HCT116 (cell line): ENCODE data around the gene TIAM1. TPM values are rescaled to one million over a fixed set of nuclear protein-coding genes. Genes with fewer than 3 reads are reported as not detected.

Experiments used
- ATAC-seq: fragments of 200-7000 bp; cut with Tn5 transposase; 2 replicates; pipeline ENCODE4 v1.9.1; 2020; ENCODE audit warnings: mild to moderate bottlenecking, moderate library complexity
- BruUV-seq: library from RNA; stranded (reverse); fragments of 400-500 nt; replicated peaks from 2 replicates; lab custom pipeline; 2021; lab: Mats Ljungman, UMichigan
- CTCF ChIA-PET: fragments of 300-600 bp; sonication (Branson Sonifier 250); formaldehyde crosslinking; loops from one replicate; lab custom pipeline; 2021; ENCODE audit warnings: antibody characterized with exemption; lab: Charles Lee
- POLR2A ChIA-PET: fragments of 300-600, 350-600 bp; sonication (Branson Sonifier 250); formaldehyde crosslinking; loops from one replicate; lab custom pipeline; 2021; ENCODE audit warnings: antibody characterized with exemption; lab: Charles Lee
- RAD21 ChIA-PET, 2 experiments: fragments of 300-600 bp; sonication (Branson Sonifier 250); formaldehyde crosslinking; loops; one replicate each; lab custom pipeline; 2023; ENCODE audit warnings: low total read pairs in 2 of 2; ENCODE audit not compliant: uncharacterized antibody in 2 of 2, unreplicated experiment in 2 of 2, low non-redundant PET in 1 of 2; lab: Charles Lee
- DNase-seq: peaks from one replicate; pipeline ENCODE4 v3.0.0-alpha.2; 2010; ENCODE audit warnings: low read depth, low spot score
- H2AFZ ChIP-seq: fragments of 200-600 bp; shearing (Covaris generic), sonication (generic); 2 replicates; pipeline ENCODE4 v1.6.1; 2017; ENCODE audit warnings: low read depth, mixed run types, mixed read lengths, antibody characterized with exemption, low read length; ENCODE audit not compliant: poor library complexity, severe bottlenecking
- H3K27ac ChIP-seq: 2 replicates; pipeline ENCODE4 v1.5.1; 2012; ENCODE audit warnings: low read depth, low read length
- H3K27me3 ChIP-seq: fragments of 200-600 bp; sonication (generic); 2 replicates; pipeline ENCODE4 v1.6.1; 2016; ENCODE audit warnings: mixed run types, low read length, mixed read lengths; ENCODE audit not compliant: insufficient read depth
- H3K36me3 ChIP-seq, 2 experiments: fragments of 200-500 bp in 1 of 2; fragments of 200-600 bp in 1 of 2; sonication (Bioruptor generic) in 1 of 2; sonication (generic) in 1 of 2; 2 replicates each; pipeline versions ENCODE4 v1.5.1 to v1.6.1; 2014 to 2016; ENCODE audit warnings: low read length in 2 of 2, inconsistent platforms in 1 of 2, mixed read lengths in 1 of 2, mixed run types in 1 of 2; ENCODE audit not compliant: insufficient read depth in 2 of 2, control insufficient read depth in 1 of 2
- H3K4me1 ChIP-seq, 2 experiments: fragments of 200-600 bp in 1 of 2; sonication (generic) in 1 of 2; 2 replicates each; pipeline versions ENCODE4 v1.5.1 to v1.6.1; 2012 to 2017; ENCODE audit warnings: low read length in 2 of 2, inconsistent platforms in 1 of 2, mild to moderate bottlenecking in 1 of 2, mixed read lengths in 1 of 2, mixed run types in 1 of 2, moderate library complexity in 1 of 2; ENCODE audit not compliant: insufficient read depth in 2 of 2, control insufficient read depth in 1 of 2
- H3K4me2 ChIP-seq: fragments of 200-600 bp; sonication (generic); 2 replicates; pipeline ENCODE4 v1.6.1; 2017; ENCODE audit warnings: mixed run types, low read length, mixed read lengths
- H3K4me3 ChIP-seq, 2 experiments: fragments of 200-600 bp in 1 of 2; sonication (generic) in 1 of 2; replicated peaks in 1 of 2; 2 replicates each; pipeline ENCODE4 v1.5.1; 2011 to 2016; ENCODE audit warnings: low read length in 2 of 2, control low read depth in 1 of 2, low read depth in 1 of 2, mild to moderate bottlenecking in 1 of 2, mixed read lengths in 1 of 2, mixed run types in 1 of 2
- H3K79me2 ChIP-seq: fragments of 200-600 bp; sonication (generic); 2 replicates; pipeline ENCODE4 v1.6.1; 2017; ENCODE audit warnings: mild to moderate bottlenecking, mixed run types, low read length, moderate library complexity, mixed read lengths; ENCODE audit not compliant: insufficient read depth
- H3K9ac ChIP-seq: fragments of 200-600 bp; sonication (generic); 2 replicates; pipeline ENCODE4 v1.6.1; 2016; ENCODE audit warnings: low read length, mixed read lengths
- H3K9me2 ChIP-seq: fragments of 200-600 bp; sonication (generic), shearing (Covaris generic); 2 replicates; pipeline ENCODE4 v1.6.1; 2017; ENCODE audit warnings: mixed run types, mild to moderate bottlenecking, moderate library complexity; ENCODE audit not compliant: insufficient read depth
- H3K9me3 ChIP-seq, 2 experiments: fragments of 200-500 bp in 1 of 2; fragments of 200-600 bp in 1 of 2; sonication (Bioruptor generic) in 1 of 2; sonication (generic) in 1 of 2; 2 replicates each; pipeline ENCODE4 v1.6.1; 2014 to 2017; ENCODE audit warnings: low read length in 2 of 2, mixed read lengths in 2 of 2, inconsistent platforms in 1 of 2, low read depth in 1 of 2, mild to moderate bottlenecking in 1 of 2, mixed run types in 1 of 2, moderate library complexity in 1 of 2; ENCODE audit not compliant: control insufficient read depth in 1 of 2, insufficient read depth in 1 of 2
- H4K20me1 ChIP-seq: fragments of 200-600 bp; sonication (generic), shearing (Covaris generic); 2 replicates; pipeline ENCODE4 v1.6.1; 2017; ENCODE audit warnings: mixed run types, mild to moderate bottlenecking, moderate library complexity; ENCODE audit not compliant: insufficient read depth
- CEBPB ChIP-seq: IDR thresholded peaks from 2 replicates; pipeline ENCODE4 v1.6.1; 2012; ENCODE audit warnings: low read depth
- EGR1 ChIP-seq: IDR thresholded peaks from 2 replicates; pipeline ENCODE4 v1.6.1; 2012; ENCODE audit warnings: low read depth
- ELF1 ChIP-seq: IDR thresholded peaks from 2 replicates; pipeline ENCODE4 v1.6.1; 2012; ENCODE audit warnings: low read depth, borderline replicate concordance
- EZH2 ChIP-seq: fragments of 200-600 bp; sonication (generic); IDR thresholded peaks from 2 replicates; pipeline ENCODE4 v1.6.1; 2017; ENCODE audit warnings: antibody characterized with exemption, mixed run types
- JUND ChIP-seq: IDR thresholded peaks from 2 replicates; pipeline ENCODE4 v1.6.1; 2012
- RAD21 ChIP-seq: IDR thresholded peaks from 2 replicates; pipeline ENCODE4 v1.6.1; 2012; ENCODE audit warnings: low read depth, mild to moderate bottlenecking
- SP1 ChIP-seq: IDR thresholded peaks from 2 replicates; pipeline ENCODE4 v1.6.1; 2012; ENCODE audit warnings: low read depth
- TCF7L2 ChIP-seq: IDR thresholded peaks from 2 replicates; pipeline ENCODE4 v1.7.0; 2011; ENCODE audit warnings: borderline replicate concordance, inconsistent platforms; ENCODE audit not compliant: insufficient read depth, insufficient read length; ENCODE audit errors: extremely low read depth
- YY1 ChIP-seq: IDR thresholded peaks from 2 replicates; pipeline ENCODE4 v1.6.1; 2011; ENCODE audit warnings: low read length, low read depth, moderate library complexity, mild to moderate bottlenecking; ENCODE audit not compliant: insufficient replicate concordance; ENCODE audit errors: extremely low read depth
- ZNF274 ChIP-seq: fragments of 200-500 bp; sonication (Bioruptor generic); IDR thresholded peaks from 2 replicates; pipeline ENCODE4 v1.6.1; 2014; ENCODE audit warnings: mild to moderate bottlenecking, low read depth, low read length, inconsistent platforms
- intact Hi-C: fragments of 100-400 bp; cut with micrococcal nuclease; formaldehyde crosslinking; loops from 2 replicates; pipeline ENCODE4 v1.10.0; 2022
- total RNA-seq: library from RNA; stranded (reverse); gene quantifications from one replicate; pipeline ENCODE4 v1.2.1, GENCODE V29; 2021; ENCODE audit not compliant: unreplicated experiment
- TF ChIP-seq, protein P1 (sequence below): IDR thresholded peaks from 2 replicates; pipeline ENCODE4 v1.6.1; 2012; ENCODE audit warnings: low read depth

The TIAM1 gene
- total RNA-seq, 1 experiment from 2014 or later: 47.8 TPM

DNA sequence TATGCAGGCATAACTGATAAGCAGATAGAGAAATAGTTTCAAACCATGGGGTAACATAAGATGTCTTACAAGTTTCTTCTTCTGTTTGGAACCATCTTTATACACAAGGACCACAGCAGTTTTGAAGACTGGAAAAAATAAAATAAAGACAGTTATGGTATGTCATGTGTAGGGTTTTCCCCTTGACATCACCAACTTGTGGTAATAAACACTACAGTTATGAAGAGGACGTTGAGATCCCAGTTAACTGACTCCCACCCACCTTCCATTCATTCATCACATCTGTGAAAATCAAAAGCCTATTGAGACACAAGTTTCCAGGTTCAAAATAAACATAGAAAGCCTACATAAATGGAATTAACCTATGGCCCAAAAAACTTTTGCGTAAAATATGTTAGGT lies 213.2 kb downstream of the TIAM1 start:
- ATAC-seq: no peak
- no peak for DNase-seq
- H3K9me3 ChIP-seq: no peaks in the 10 kb centered on the region
- intact Hi-C loops: no loop called here
- H3K4me1 ChIP-seq: no peaks in the 10 kb centered on the region
- RAD21 ChIA-PET: no interaction called here
- no peaks in the 10 kb centered on the region for H4K20me1 ChIP-seq
- no peaks in the 10 kb centered on the region for H3K27me3 ChIP-seq
- H3K79me2 ChIP-seq: no peaks in the 10 kb centered on the region
- no peak overlapping the region for H3K4me2 ChIP-seq
- CTCF ChIA-PET: no interaction called here
- peaks cover 0 to 5% of the 10 kb centered on the region in 2 experiments; a peak in 2 of 4 replicates for H3K36me3 ChIP-seq
- no peak overlapping the region for H2AFZ ChIP-seq
- no TSS peak for BruUV-seq
- H3K9ac ChIP-seq: no peak overlapping the region
- H3K4me3 ChIP-seq: no peak overlapping the region
- TF ChIP-seq, protein P1, sequence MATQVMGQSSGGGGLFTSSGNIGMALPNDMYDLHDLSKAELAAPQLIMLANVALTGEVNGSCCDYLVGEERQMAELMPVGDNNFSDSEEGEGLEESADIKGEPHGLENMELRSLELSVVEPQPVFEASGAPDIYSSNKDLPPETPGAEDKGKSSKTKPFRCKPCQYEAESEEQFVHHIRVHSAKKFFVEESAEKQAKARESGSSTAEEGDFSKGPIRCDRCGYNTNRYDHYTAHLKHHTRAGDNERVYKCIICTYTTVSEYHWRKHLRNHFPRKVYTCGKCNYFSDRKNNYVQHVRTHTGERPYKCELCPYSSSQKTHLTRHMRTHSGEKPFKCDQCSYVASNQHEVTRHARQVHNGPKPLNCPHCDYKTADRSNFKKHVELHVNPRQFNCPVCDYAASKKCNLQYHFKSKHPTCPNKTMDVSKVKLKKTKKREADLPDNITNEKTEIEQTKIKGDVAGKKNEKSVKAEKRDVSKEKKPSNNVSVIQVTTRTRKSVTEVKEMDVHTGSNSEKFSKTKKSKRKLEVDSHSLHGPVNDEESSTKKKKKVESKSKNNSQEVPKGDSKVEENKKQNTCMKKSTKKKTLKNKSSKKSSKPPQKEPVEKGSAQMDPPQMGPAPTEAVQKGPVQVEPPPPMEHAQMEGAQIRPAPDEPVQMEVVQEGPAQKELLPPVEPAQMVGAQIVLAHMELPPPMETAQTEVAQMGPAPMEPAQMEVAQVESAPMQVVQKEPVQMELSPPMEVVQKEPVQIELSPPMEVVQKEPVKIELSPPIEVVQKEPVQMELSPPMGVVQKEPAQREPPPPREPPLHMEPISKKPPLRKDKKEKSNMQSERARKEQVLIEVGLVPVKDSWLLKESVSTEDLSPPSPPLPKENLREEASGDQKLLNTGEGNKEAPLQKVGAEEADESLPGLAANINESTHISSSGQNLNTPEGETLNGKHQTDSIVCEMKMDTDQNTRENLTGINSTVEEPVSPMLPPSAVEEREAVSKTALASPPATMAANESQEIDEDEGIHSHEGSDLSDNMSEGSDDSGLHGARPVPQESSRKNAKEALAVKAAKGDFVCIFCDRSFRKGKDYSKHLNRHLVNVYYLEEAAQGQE: no peak
- no peak for TF ChIP-seq JUND
- TF ChIP-seq ZNF274: no peak
- no peak for TF ChIP-seq TCF7L2
- no peak for TF ChIP-seq SP1
- TF ChIP-seq EGR1: no peak
- POLR2A ChIA-PET: no interaction called here
- no peak overlapping the region for H3K27ac ChIP-seq
- no peaks in the 10 kb centered on the region for H3K9me2 ChIP-seq

GRCh38 chr21:31128234-31128633 lies 215.8 kb downstream of the TIAM1 start:
- no peaks in the 10 kb centered on the region for H3K27me3 ChIP-seq
- no peaks in the 10 kb centered on the region for H3K79me2 ChIP-seq
- no peaks in the 10 kb centered on the region for H4K20me1 ChIP-seq
- H3K9ac ChIP-seq: no peak overlapping the region
- intact Hi-C loops: no loop called here
- DNase-seq (no peak), ATAC-seq (no peak)
- H3K9me3 ChIP-seq: no peaks in the 10 kb centered on the region
- ChIA-PET RAD21 (no interaction called here), CTCF (no interaction called here), POLR2A (no interaction called here)
- no peak overlapping the region for H2AFZ ChIP-seq
- no peak overlapping the region for H3K4me3 ChIP-seq
- no peaks in the 10 kb centered on the region for H3K4me1 ChIP-seq
- no peak overlapping the region for H3K4me2 ChIP-seq
- TF ChIP-seq YY1: no peak
- no peak for TF ChIP-seq EGR1
- no peak for TF ChIP-seq SP1
- no peak for TF ChIP-seq RAD21
- TF ChIP-seq ELF1: no peak
- TF ChIP-seq CEBPB: no peak
- no peak for TF ChIP-seq JUND
- TF ChIP-seq EZH2: no peak
- no peak overlapping the region for H3K27ac ChIP-seq
- no peaks in the 10 kb centered on the region for H3K9me2 ChIP-seq
- no TSS peak for BruUV-seq
- H3K36me3 ChIP-seq: peaks cover 0 to 3% of the 10 kb centered on the region in 2 experiments; a peak in 2 of 4 replicates
